HepG2 (cell line): ENCODE results near the gene CAD. TPM values are rescaled to one million over a fixed set of nuclear protein-coding genes. Genes with fewer than 3 reads are reported as not detected.
A peak's percentile ranks its signal among the peaks of the same experiment; 100 is the strongest.

Source experiments
- ARID2 ChIP-seq: sonication (generic); formaldehyde crosslinking; IDR thresholded peaks from 2 replicates; pipeline ENCODE4 v1.8.1; 2022; ENCODE audit warnings: mild to moderate bottlenecking, missing genetic modification reagents, borderline replicate concordance
- ELF3 ChIP-seq: IDR thresholded peaks from 2 replicates; pipeline ENCODE4 v1.6.1; 2016; ENCODE audit warnings: missing genetic modification reagents, missing compliant biosample characterization
- ERF ChIP-seq: IDR thresholded peaks from 2 replicates; pipeline ENCODE4 v1.6.1; 2018; ENCODE audit warnings: missing biosample characterization, missing genetic modification reagents
- FOSL2 ChIP-seq: sonication (generic); formaldehyde crosslinking; IDR thresholded peaks from 2 replicates; pipeline ENCODE4 v1.4.0; 2020; ENCODE audit warnings: missing genetic modification reagents
- FOXA3 ChIP-seq: IDR thresholded peaks from 2 replicates; pipeline ENCODE4 v1.6.1; 2016; ENCODE audit warnings: missing genetic modification reagents, missing compliant biosample characterization
- FOXK1 ChIP-seq: sonication (generic); formaldehyde crosslinking; IDR thresholded peaks from 2 replicates; pipeline ENCODE4 v1.4.0; 2020; ENCODE audit warnings: low read depth, missing genetic modification reagents, borderline replicate concordance
- GABPA ChIP-seq, 2 experiments: IDR thresholded peaks; 2 replicates each; pipeline ENCODE4 v1.6.1; 2011 to 2016; ENCODE audit warnings: low read depth in 2 of 2, low read length in 1 of 2, missing biosample characterization in 1 of 2, missing genetic modification characterization in 1 of 2
- GATAD2A ChIP-seq: IDR thresholded peaks from 2 replicates; pipeline ENCODE4 v1.6.1; 2016
- HHEX ChIP-seq: IDR thresholded peaks from 2 replicates; pipeline ENCODE4 v1.6.1; 2016; ENCODE audit warnings: control low read depth
- HMGA1 ChIP-seq: sonication (generic); formaldehyde crosslinking; conservative IDR thresholded peaks from 2 replicates; pipeline ENCODE4 v1.4.0; 2020; ENCODE audit warnings: missing genetic modification reagents
- ISL2 ChIP-seq: sonication (generic); formaldehyde crosslinking; IDR thresholded peaks from 2 replicates; pipeline ENCODE4 v1.5.0; 2020; ENCODE audit warnings: missing genetic modification reagents
- KAT7 ChIP-seq: IDR thresholded peaks from 2 replicates; pipeline ENCODE4 v1.6.1; 2018; ENCODE audit warnings: borderline replicate concordance, missing compliant biosample characterization
- MBNL3 ChIP-seq: fragments of 250-450 bp; sonication (Bioruptor Pico); conservative IDR thresholded peaks from 2 replicates; pipeline ENCODE4 v1.8.0; 2022; ENCODE audit warnings: mild to moderate bottlenecking, inconsistent platforms
- NAIF1 ChIP-seq: sonication (generic); formaldehyde crosslinking; IDR thresholded peaks from 2 replicates; pipeline ENCODE4 v1.5.0; 2020; ENCODE audit warnings: mild to moderate bottlenecking, missing genetic modification reagents, borderline replicate concordance
- NR3C1 ChIP-seq: sonication (generic); formaldehyde crosslinking; IDR thresholded peaks from 2 replicates; pipeline ENCODE4 v1.4.0; 2020; ENCODE audit warnings: missing genetic modification reagents
- ONECUT2 ChIP-seq: sonication (generic); formaldehyde crosslinking; IDR thresholded peaks from 2 replicates; pipeline ENCODE4 v1.4.0; 2020; ENCODE audit warnings: missing genetic modification reagents
- RARA ChIP-seq: IDR thresholded peaks from 2 replicates; pipeline ENCODE4 v1.6.1; 2016; ENCODE audit warnings: missing genetic modification reagents, missing compliant biosample characterization
- SAP130 ChIP-seq: IDR thresholded peaks from 2 replicates; pipeline ENCODE4 v1.6.1; 2016; ENCODE audit warnings: low read depth
- TEAD3 ChIP-seq: optimal IDR thresholded peaks from 2 replicates; pipeline ENCODE3; 2016; ENCODE audit warnings: borderline replicate concordance
- TFDP1 ChIP-seq: IDR thresholded peaks from 2 replicates; pipeline ENCODE4 v1.6.1; 2016; ENCODE audit warnings: missing compliant biosample characterization, missing genetic modification reagents, borderline replicate concordance
- ZBTB34 ChIP-seq: sonication (generic); formaldehyde crosslinking; IDR thresholded peaks from 2 replicates; pipeline ENCODE4 v1.8.0; 2022; ENCODE audit warnings: mild to moderate bottlenecking, missing genetic modification reagents
- ZBTB46 ChIP-seq: sonication (generic); formaldehyde crosslinking; IDR thresholded peaks from 2 replicates; pipeline ENCODE4 v1.4.0; 2020; ENCODE audit warnings: mild to moderate bottlenecking, missing genetic modification reagents, borderline replicate concordance
- ZKSCAN5 ChIP-seq: sonication (generic); formaldehyde crosslinking; IDR thresholded peaks from 2 replicates; pipeline ENCODE4 v1.5.1; 2020; ENCODE audit warnings: mild to moderate bottlenecking, missing genetic modification reagents
- ZMAT3 ChIP-seq: sonication (generic); formaldehyde crosslinking; conservative IDR thresholded peaks from 2 replicates; pipeline ENCODE4 v1.7.0; 2021; ENCODE audit warnings: missing genetic modification reagents
- ZNF136 ChIP-seq: sonication (generic); formaldehyde crosslinking; IDR thresholded peaks from 2 replicates; pipeline ENCODE4 v1.8.1; 2022; ENCODE audit warnings: low read depth, mild to moderate bottlenecking, moderate library complexity, missing genetic modification reagents
- ZNF460 ChIP-seq: sonication (generic); formaldehyde crosslinking; IDR thresholded peaks from 2 replicates; pipeline ENCODE4 v1.5.1; 2020; ENCODE audit warnings: missing genetic modification reagents, mild to moderate bottlenecking, borderline replicate concordance
- ZNF746 ChIP-seq: sonication (generic); formaldehyde crosslinking; IDR thresholded peaks from 2 replicates; pipeline ENCODE4 v1.8.0; 2022; ENCODE audit warnings: mild to moderate bottlenecking, missing genetic modification reagents
- polyA plus RNA-seq, 8 experiments: library from polyadenylated mRNA; depleted of rRNA in 3 of 8; stranded (reverse) in 7 of 8; unstranded in 1 of 8; fragments of >200 nt; fragmentation: Illumina TruSeq in 4 of 8; extraction: Trizol in 4 of 8; gene quantifications; 2 replicates each; pipeline versions ENCODE4 v1.2.1 to v1.2.3, GENCODE V29; 2011 to 2016; ENCODE audit warnings: low read depth in 4 of 8, missing spikeins in 1 of 8, mixed read lengths in 1 of 8; ENCODE audit not compliant: insufficient read depth in 1 of 8
- total RNA-seq, 5 experiments: library from RNA; depleted of rRNA; stranded (reverse); fragments of >200 nt; fragmentation: Illumina TruSeq; extraction: Trizol; gene quantifications; 2 replicates each; pipeline ENCODE4 v1.2.3, GENCODE V29; 2016; ENCODE audit warnings: low read depth in 1 of 5

Gene CAD
- total and polyA plus RNA-seq, 2 of the 13 experiments (the other 11 are each of a cell fraction or from before 2014, with no cell fraction given): 21.7 to 37.0 TPM

- TF ChIP-seq TEAD3 (CRISPR knock-in tag) (peak; percentile 45), HMGA1 (CRISPR knock-in tag) (no peak), GABPA (IDR thresholded peaks at IDR 0.05; ENCODE audit: low read depth, low read length) (no peak), GABPA (CRISPR knock-in tag; IDR thresholded peaks at IDR 0.05; ENCODE audit: low read depth) (no peak; the same call in 1 of the 2 replicates), FOXA3 (CRISPR knock-in tag) (peak; percentile 63), FOSL2 (CRISPR knock-in tag) (peak; percentile 38; the same call in 1 of the 2 replicates), RARA (CRISPR knock-in tag) (peak; percentile 57), ZMAT3 (no peak), ELF3 (CRISPR knock-in tag) (peak; percentile 97), ISL2 (CRISPR knock-in tag) (peak; percentile 48; the same call in 1 of the 2 replicates), NR3C1 (CRISPR knock-in tag) (no peak), MBNL3 (CRISPR knock-in tag) (no peak), KAT7 (CRISPR knock-in tag) (no peak), ZKSCAN5 (CRISPR knock-in tag) (peak; percentile 54; the same call in 1 of the 2 replicates), ZNF136 (CRISPR knock-in tag) (no peak), ONECUT2 (CRISPR knock-in tag) (no peak), TFDP1 (CRISPR knock-in tag) (peak; percentile 49; the same call in 1 of the 2 replicates), ERF (peak; percentile 59; the same call in 1 of the 2 replicates), ARID2 (0 out of 2 replicates have a peak, but pooled peaks have one; percentile 31), FOXK1 (no peak), ZNF460 (no peak), ZBTB34 (no peak), ZBTB46 (CRISPR knock-in tag) (no peak), GATAD2A (CRISPR knock-in tag) (peak; percentile 70; the same call in 1 of the 2 replicates), NAIF1 (CRISPR knock-in tag) (no peak), HHEX (no peak), ZNF746 (no peak), SAP130 (CRISPR knock-in tag) (peak; percentile 71; the same call in 1 of the 2 replicates)
Measured at GRCh38 chr2:27185331-27186026, 31.7 kb upstream of the CAD start (continued).
